Caco-2 (cell line): ENCODE measurements around the gene APRT. TPM values are rescaled to one million over a fixed set of nuclear protein-coding genes. Genes with fewer than 3 reads are reported as not detected.

Experiments
- BruUV-seq: library from RNA; stranded (reverse); fragments of 400-500 nt; replicated peaks from 2 replicates; lab custom pipeline; 2021; lab: Mats Ljungman, UMichigan
- CTCF ChIA-PET: fragments of 300-600 bp; sonication (Branson Sonifier 250); formaldehyde crosslinking; loops from one replicate; lab custom pipeline; 2022; ENCODE audit warnings: antibody characterized with exemption; lab: Charles Lee
- POLR2A ChIA-PET: fragments of 300-600 bp; sonication (Branson Sonifier 250); formaldehyde crosslinking; loops from one replicate; lab custom pipeline; 2022; ENCODE audit warnings: antibody characterized with exemption; lab: Charles Lee
- DNase-seq, 2 experiments: peaks; one replicate each; pipeline versions ENCODE4 v3.0.0 to v3.0.0-alpha.2; 2020 to 2022
- H3K27me3 ChIP-seq: replicated peaks from 2 replicates; pipeline ENCODE4 v1.6.0; 2011; ENCODE audit warnings: low read length; ENCODE audit not compliant: control insufficient read depth, insufficient read depth
- H3K36me3 ChIP-seq: 2 replicates; pipeline ENCODE4 v1.5.1; 2011; ENCODE audit warnings: low read length; ENCODE audit not compliant: control insufficient read depth, insufficient read depth
- H3K4me1 ChIP-seq: fragments of 250-450 bp; sonication (Bioruptor Pico); 2 replicates; pipeline ENCODE4 v1.5.1; 2020; ENCODE audit warnings: mild to moderate bottlenecking
- H3K4me3 ChIP-seq: 2 replicates; pipeline ENCODE4 v1.5.1; 2011; ENCODE audit warnings: low read depth, mild to moderate bottlenecking, control low read depth, low read length
- H3K9me3 ChIP-seq: fragments of 250-450 bp; sonication (Bioruptor Pico); 2 replicates; pipeline ENCODE4 v1.5.1; 2020; ENCODE audit warnings: mild to moderate bottlenecking, moderate library complexity
- H3K27ac Mint-ChIP-seq: one replicate; pipeline ENCODE4 v1.8.0; 2022; ENCODE audit warnings: mixed read lengths; ENCODE audit not compliant: unreplicated experiment
- H3K27me3 Mint-ChIP-seq: one replicate; pipeline ENCODE4 v1.8.0; 2022; ENCODE audit warnings: mixed read lengths; ENCODE audit not compliant: insufficient read depth, unreplicated experiment
- H3K36me3 Mint-ChIP-seq: one replicate; pipeline ENCODE4 v1.8.0; 2022; ENCODE audit warnings: mild to moderate bottlenecking, mixed read lengths; ENCODE audit not compliant: insufficient read depth, unreplicated experiment
- H3K4me1 Mint-ChIP-seq: one replicate; pipeline ENCODE4 v1.8.0; 2022; ENCODE audit warnings: low read depth, mixed read lengths; ENCODE audit not compliant: unreplicated experiment
- H3K4me3 Mint-ChIP-seq: one replicate; pipeline ENCODE4 v1.8.0; 2022; ENCODE audit warnings: mild to moderate bottlenecking, moderate library complexity, mixed read lengths; ENCODE audit not compliant: unreplicated experiment
- H3K9me3 Mint-ChIP-seq: one replicate; pipeline ENCODE4 v1.8.0; 2022; ENCODE audit warnings: mixed read lengths; ENCODE audit not compliant: unreplicated experiment
- intact Hi-C: fragments of 100-400 bp; cut with micrococcal nuclease; formaldehyde crosslinking; loops from one replicate; pipeline ENCODE4 v1.10.0; 2022; ENCODE audit not compliant: unreplicated experiment
- total RNA-seq: library from RNA; stranded (reverse); gene quantifications from 2 replicates; pipeline ENCODE4 v1.2.3, GENCODE V29; 2022
- TF ChIP-seq, protein P1 (sequence below), 2 experiments: fragments of 200-600 bp in 1 of 2; IDR thresholded peaks; 1 replicate in 1 of 2; 2 replicates in 1 of 2; pipeline versions ENCODE4 v1.5.1 to v1.8.0; 2011 to 2022; ENCODE audit warnings: antibody characterized with exemption in 1 of 2, control low read depth in 1 of 2, inconsistent platforms in 1 of 2, low read depth in 1 of 2, low read length in 1 of 2, mild to moderate bottlenecking in 1 of 2, moderate library complexity in 1 of 2; ENCODE audit not compliant: insufficient read depth in 1 of 2, severe bottlenecking in 1 of 2, unreplicated experiment in 1 of 2

The APRT gene
- total RNA-seq, 1 experiment from 2014 or later, result 251 TPM

GRCh38 chr16:88844419-88845036 lies 32.8 kb upstream of the APRT start:
- BruUV-seq, result no TSS peak
- no peaks in the 10 kb centered on the region for H3K27me3 Mint-ChIP-seq
- peaks cover 18% of the 10 kb centered on the region for H3K36me3 Mint-ChIP-seq
- Histone ChIP-seq H3K9me3 (no peaks in the 10 kb centered on the region), H3K27me3 (no peaks in the 10 kb centered on the region), H3K36me3 (peaks cover 4% of the 10 kb centered on the region), H3K4me3 (no peak overlapping the region), H3K4me1 (no peaks in the 10 kb centered on the region)
- TF ChIP-seq, protein P1, sequence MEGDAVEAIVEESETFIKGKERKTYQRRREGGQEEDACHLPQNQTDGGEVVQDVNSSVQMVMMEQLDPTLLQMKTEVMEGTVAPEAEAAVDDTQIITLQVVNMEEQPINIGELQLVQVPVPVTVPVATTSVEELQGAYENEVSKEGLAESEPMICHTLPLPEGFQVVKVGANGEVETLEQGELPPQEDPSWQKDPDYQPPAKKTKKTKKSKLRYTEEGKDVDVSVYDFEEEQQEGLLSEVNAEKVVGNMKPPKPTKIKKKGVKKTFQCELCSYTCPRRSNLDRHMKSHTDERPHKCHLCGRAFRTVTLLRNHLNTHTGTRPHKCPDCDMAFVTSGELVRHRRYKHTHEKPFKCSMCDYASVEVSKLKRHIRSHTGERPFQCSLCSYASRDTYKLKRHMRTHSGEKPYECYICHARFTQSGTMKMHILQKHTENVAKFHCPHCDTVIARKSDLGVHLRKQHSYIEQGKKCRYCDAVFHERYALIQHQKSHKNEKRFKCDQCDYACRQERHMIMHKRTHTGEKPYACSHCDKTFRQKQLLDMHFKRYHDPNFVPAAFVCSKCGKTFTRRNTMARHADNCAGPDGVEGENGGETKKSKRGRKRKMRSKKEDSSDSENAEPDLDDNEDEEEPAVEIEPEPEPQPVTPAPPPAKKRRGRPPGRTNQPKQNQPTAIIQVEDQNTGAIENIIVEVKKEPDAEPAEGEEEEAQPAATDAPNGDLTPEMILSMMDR (IDR thresholded peaks at IDR 0.05; ENCODE audit: insufficient read depth in 1 of 2, low read depth in 1 of 2, low read length in 1 of 2, severe bottlenecking in 1 of 2, unreplicated experiment in 1 of 2), result peak in 1 of 2 experiments; percentile 39
- no peaks in the 10 kb centered on the region for H3K9me3 Mint-ChIP-seq
- POLR2A ChIA-PET, result no interaction called here
- H3K4me1 Mint-ChIP-seq, result no peaks in the 10 kb centered on the region
- CTCF ChIA-PET, result no interaction called here
- H3K27ac Mint-ChIP-seq, result no peak overlapping the region
- intact Hi-C loops, result no loop called here
- no peak for DNase-seq
- H3K4me3 Mint-ChIP-seq, result no peak overlapping the region

DNA sequence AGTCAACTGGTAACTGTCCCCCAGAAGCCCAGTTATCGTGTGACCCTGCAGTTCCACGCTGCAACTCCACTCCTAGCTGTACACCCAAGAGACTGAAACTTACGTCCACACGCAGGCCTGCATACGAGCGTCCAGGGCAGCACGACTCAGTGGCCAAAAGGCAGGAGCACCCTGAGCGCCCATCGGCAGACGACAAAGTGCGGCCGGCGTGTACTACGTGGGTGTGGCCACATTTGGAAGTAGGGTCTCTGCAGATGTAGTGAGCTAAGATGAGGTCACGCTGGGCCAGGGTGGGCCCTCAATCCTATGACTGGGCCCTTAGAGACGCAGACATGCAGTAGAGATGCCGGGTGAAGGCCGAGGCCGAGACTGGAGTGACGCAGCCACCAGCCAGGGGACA lies 31.5 kb upstream of the APRT start:
- Mint-ChIP-seq H3K9me3 (no peaks in the 10 kb centered on the region), H3K27me3 (no peaks in the 10 kb centered on the region), H3K27ac (peak overlapping the region; percentile 3), H3K4me1 (no peaks in the 10 kb centered on the region), H3K36me3 (peaks cover 24% of the 10 kb centered on the region), H3K4me3 (no peak overlapping the region)
- ChIA-PET CTCF (no interaction called here), POLR2A (no interaction called here)
- H3K4me3 ChIP-seq, result no peak overlapping the region
- peaks cover 4% of the 10 kb centered on the region for H3K36me3 ChIP-seq
- intact Hi-C loops, result no loop called here
- no TSS peak for BruUV-seq
- TF ChIP-seq, protein P1 (IDR thresholded peaks at IDR 0.05; ENCODE audit: insufficient read depth in 1 of 2, low read depth in 1 of 2, low read length in 1 of 2, severe bottlenecking in 1 of 2, unreplicated experiment in 1 of 2), result no peak
- no peaks in the 10 kb centered on the region for H3K4me1 ChIP-seq
- H3K9me3 ChIP-seq, result no peaks in the 10 kb centered on the region
- no peaks in the 10 kb centered on the region for H3K27me3 ChIP-seq
- DNase-seq, result no peak

DNA sequence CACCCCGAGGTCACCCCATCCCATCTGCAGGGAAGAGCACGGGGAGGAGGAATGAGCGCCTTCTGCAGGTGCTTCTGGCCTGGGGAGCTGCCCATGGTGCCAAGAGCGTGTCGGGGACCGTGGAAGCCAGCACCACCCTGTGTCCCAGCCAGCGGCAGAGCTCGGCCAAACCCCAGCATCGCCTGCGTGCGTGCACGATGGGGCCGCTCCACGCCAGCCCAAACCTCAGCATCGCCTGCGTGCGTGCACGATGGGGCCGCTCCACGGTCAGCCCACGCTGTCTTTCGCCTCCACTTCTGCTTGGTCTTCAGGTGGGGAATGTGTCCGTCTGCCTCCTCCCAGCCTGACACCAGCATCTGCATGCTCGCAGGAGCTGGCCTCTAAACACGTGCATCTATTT lies 31.1 kb upstream of the APRT start:
- Histone ChIP-seq H3K27me3 (no peaks in the 10 kb centered on the region), H3K9me3 (no peaks in the 10 kb centered on the region), H3K4me3 (no peak overlapping the region), H3K36me3 (peaks cover 4% of the 10 kb centered on the region), H3K4me1 (no peaks in the 10 kb centered on the region)
- POLR2A ChIA-PET, result no interaction called here
- DNase-seq, result no peak
- no peaks in the 10 kb centered on the region for H3K4me1 Mint-ChIP-seq
- H3K36me3 Mint-ChIP-seq, result peaks cover 20% of the 10 kb centered on the region
- no peaks in the 10 kb centered on the region for H3K27me3 Mint-ChIP-seq
- CTCF ChIA-PET, result no interaction called here
- no peaks in the 10 kb centered on the region for H3K9me3 Mint-ChIP-seq
- no TSS peak for BruUV-seq
- TF ChIP-seq, protein P1 (IDR thresholded peaks at IDR 0.05; ENCODE audit: insufficient read depth in 1 of 2, low read depth in 1 of 2, low read length in 1 of 2, severe bottlenecking in 1 of 2, unreplicated experiment in 1 of 2), result no peak
- intact Hi-C loops, result no loop called here
- H3K27ac Mint-ChIP-seq, result peak overlapping the region; percentile 3
- no peak overlapping the region for H3K4me3 Mint-ChIP-seq
